K562 (cell line): ENCODE measurements around the gene SIDT2. TPM values are rescaled to one million over a fixed set of nuclear protein-coding genes. Genes with fewer than 3 reads are reported as not detected.

Experiments
- E2F1 ChIP-seq: sonication (generic); formaldehyde crosslinking; IDR thresholded peaks from 2 replicates; pipeline ENCODE4 v1.8.1; 2023; ENCODE audit warnings: mild to moderate bottlenecking, missing genetic modification reagents, moderate library complexity
- FOS ChIP-seq: IDR thresholded peaks from 3 replicates; pipeline ENCODE4 v1.6.1; 2011; ENCODE audit not compliant: insufficient read length; ENCODE audit errors: extremely low read depth
- FOXM1 ChIP-seq, 2 experiments: fragments of 450-650 bp in 1 of 2; sonication (generic) in 1 of 2; formaldehyde crosslinking in 1 of 2; IDR thresholded peaks; 2 replicates each; pipeline versions ENCODE4 v1.6.1 to v1.9.0; 2017 to 2022; ENCODE audit warnings: low read depth in 2 of 2, mild to moderate bottlenecking in 2 of 2, missing genetic modification reagents in 1 of 2, moderate library complexity in 1 of 2
- GATAD2A ChIP-seq: fragments of 450-650 bp; IDR thresholded peaks from 2 replicates; pipeline ENCODE4 v1.6.1; 2017
- KLF13 ChIP-seq: fragments of 450-650 bp; IDR thresholded peaks from 2 replicates; pipeline ENCODE4 v1.6.1; 2016; ENCODE audit warnings: missing genetic modification characterization, low read depth, mild to moderate bottlenecking, missing compliant biosample characterization, moderate library complexity, borderline replicate concordance
- PHF21A ChIP-seq: fragments of 450-650 bp; IDR thresholded peaks from 2 replicates; pipeline ENCODE4 v1.6.1; 2017; ENCODE audit warnings: low read depth, borderline replicate concordance
- POLR2H ChIP-seq: IDR thresholded peaks from 2 replicates; pipeline ENCODE4 v1.6.1; 2016; ENCODE audit warnings: missing genetic modification characterization, low read depth, mild to moderate bottlenecking, control low read depth, missing compliant biosample characterization, moderate library complexity
- SMAD3 ChIP-seq: fragments of 450-650 bp; formaldehyde crosslinking; conservative IDR thresholded peaks from 2 replicates; pipeline ENCODE4 v1.4.0; 2020; ENCODE audit warnings: mild to moderate bottlenecking
- VEZF1 ChIP-seq: fragments of 200-800 bp; sonication (Bioruptor generic); IDR thresholded peaks from 2 replicates; pipeline ENCODE4 v1.6.1; 2017; ENCODE audit warnings: missing genetic modification characterization, missing compliant biosample characterization
- XRCC3 ChIP-seq: fragments of 450-650 bp; IDR thresholded peaks from 2 replicates; pipeline ENCODE4 v1.6.1; 2017; ENCODE audit warnings: mild to moderate bottlenecking, moderate library complexity
- ZBTB1 ChIP-seq: sonication (generic); formaldehyde crosslinking; IDR thresholded peaks from 2 replicates; pipeline ENCODE4 v1.8.1; 2023; ENCODE audit warnings: missing genetic modification reagents, low read depth, mild to moderate bottlenecking, borderline replicate concordance
- ZBTB5 ChIP-seq: fragments of 450-650 bp; IDR thresholded peaks from 2 replicates; pipeline ENCODE4 v1.6.1; 2017; ENCODE audit warnings: antibody characterized with exemption
- ZSCAN29 ChIP-seq: fragments of 450-650 bp; IDR thresholded peaks from 2 replicates; pipeline ENCODE4 v1.6.1; 2017
- polyA plus RNA-seq, 8 experiments: library from polyadenylated mRNA; depleted of rRNA in 4 of 8; stranded (reverse) in 5 of 8; unstranded in 3 of 8; fragments of >200 nt; fragmentation: Nextera tagmentation in 2 of 8; fragmentation: Illumina TruSeq in 1 of 8; extraction: Ambion mirVana in 2 of 8; extraction: Trizol in 1 of 8; gene quantifications; 2 replicates each; pipeline versions ENCODE4 v1.2.1 to v1.2.3, GENCODE V29; 2011 to 2014; ENCODE audit warnings: inconsistent platforms in 1 of 8, missing spikeins in 1 of 8
- total RNA-seq, 7 experiments: library from RNA; depleted of rRNA in 6 of 7; stranded (reverse); fragments of >200 nt in 6 of 7; fragmentation: Illumina TruSeq in 2 of 7; extraction: Trizol in 2 of 7; gene quantifications; 2 replicates each; pipeline versions ENCODE4 v1.2.1 to v1.2.3, GENCODE V29; 2011 to 2021; ENCODE audit warnings: low replicate concordance in 1 of 7
- TF ChIP-seq, protein P1 (sequence below): fragments of 150-350 bp; IDR thresholded peaks from 2 replicates; pipeline ENCODE4 v1.6.1; 2014; ENCODE audit warnings: low read depth, mild to moderate bottlenecking, low read length, borderline replicate concordance

SIDT2 gene
- total and polyA plus RNA-seq, 9 of the 15 experiments (the other 6 are each of a cell fraction or from before 2014, with no cell fraction given) = 2.4 to 20.2 (median 6.5) TPM

DNA sequence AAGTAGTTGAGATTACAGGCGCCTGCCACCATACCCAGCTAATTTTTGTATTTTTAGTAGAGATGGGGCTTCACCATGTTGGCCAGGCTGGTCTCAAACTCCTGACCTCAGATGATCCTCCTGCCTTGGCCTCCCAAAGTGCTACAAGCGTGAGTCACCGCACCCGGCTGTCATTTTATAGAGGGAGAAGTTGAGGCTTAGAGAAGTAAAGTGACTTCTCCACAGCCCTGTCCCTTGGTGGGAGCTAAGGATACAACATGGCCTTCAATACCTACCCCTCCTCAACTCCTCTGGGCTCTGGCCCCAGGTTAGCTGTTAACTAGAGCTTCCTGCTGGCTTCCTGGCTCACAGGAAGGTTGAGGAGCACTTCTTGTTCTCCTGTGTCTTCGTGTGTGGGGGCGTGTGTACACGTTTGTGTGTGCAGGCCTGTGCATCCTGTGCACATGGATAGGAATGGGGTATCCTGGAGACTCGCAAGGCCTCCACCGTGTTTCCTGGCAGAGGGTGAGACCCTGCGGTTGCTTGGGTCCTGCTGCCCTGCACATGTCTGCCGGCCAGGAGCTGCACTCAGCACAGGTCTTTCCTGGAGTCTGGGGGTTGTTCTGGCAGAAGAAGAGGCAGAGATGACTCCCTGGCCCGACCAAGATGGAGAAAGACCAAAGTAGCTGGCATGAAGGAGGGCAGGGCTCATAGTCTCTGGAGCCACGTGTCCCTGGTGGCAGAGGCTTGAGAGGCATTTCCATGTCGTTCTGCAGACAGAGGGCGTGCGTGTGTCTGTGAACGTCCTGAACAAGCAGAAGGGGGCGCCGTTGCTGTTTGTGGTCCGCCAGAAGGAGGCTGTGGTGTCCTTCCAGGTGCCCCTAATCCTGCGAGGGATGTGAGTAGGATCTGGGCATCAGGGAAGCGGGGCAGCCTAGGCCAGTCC lies 2.4 kb downstream of the SIDT2 start (continued):
- no peak for TF ChIP-seq E2F1 (CRISPR knock-in tag)
- TF ChIP-seq ZBTB5 = no peak
- no peak for TF ChIP-seq POLR2H (tag)
- no peak for TF ChIP-seq VEZF1
- no peak for TF ChIP-seq FOS
- TF ChIP-seq KLF13 (tag) = no peak
- 0 out of 2 replicates have a peak, but pooled peaks have one; percentile 71 for TF ChIP-seq GATAD2A
- TF ChIP-seq FOXM1 (IDR thresholded peaks at IDR 0.05; ENCODE audit: low read depth) = no peak
- no peak for TF ChIP-seq FOXM1 (CRISPR knock-in tag; IDR thresholded peaks at IDR 0.05; ENCODE audit: low read depth)
- TF ChIP-seq, protein P1, sequence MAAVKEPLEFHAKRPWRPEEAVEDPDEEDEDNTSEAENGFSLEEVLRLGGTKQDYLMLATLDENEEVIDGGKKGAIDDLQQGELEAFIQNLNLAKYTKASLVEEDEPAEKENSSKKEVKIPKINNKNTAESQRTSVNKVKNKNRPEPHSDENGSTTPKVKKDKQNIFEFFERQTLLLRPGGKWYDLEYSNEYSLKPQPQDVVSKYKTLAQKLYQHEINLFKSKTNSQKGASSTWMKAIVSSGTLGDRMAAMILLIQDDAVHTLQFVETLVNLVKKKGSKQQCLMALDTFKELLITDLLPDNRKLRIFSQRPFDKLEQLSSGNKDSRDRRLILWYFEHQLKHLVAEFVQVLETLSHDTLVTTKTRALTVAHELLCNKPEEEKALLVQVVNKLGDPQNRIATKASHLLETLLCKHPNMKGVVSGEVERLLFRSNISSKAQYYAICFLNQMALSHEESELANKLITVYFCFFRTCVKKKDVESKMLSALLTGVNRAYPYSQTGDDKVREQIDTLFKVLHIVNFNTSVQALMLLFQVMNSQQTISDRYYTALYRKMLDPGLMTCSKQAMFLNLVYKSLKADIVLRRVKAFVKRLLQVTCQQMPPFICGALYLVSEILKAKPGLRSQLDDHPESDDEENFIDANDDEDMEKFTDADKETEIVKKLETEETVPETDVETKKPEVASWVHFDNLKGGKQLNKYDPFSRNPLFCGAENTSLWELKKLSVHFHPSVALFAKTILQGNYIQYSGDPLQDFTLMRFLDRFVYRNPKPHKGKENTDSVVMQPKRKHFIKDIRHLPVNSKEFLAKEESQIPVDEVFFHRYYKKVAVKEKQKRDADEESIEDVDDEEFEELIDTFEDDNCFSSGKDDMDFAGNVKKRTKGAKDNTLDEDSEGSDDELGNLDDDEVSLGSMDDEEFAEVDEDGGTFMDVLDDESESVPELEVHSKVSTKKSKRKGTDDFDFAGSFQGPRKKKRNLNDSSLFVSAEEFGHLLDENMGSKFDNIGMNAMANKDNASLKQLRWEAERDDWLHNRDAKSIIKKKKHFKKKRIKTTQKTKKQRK = no peak
- TF ChIP-seq PHF21A = 0 out of 2 replicates have a peak, but pooled peaks have one; percentile 52
- TF ChIP-seq ZSCAN29 = no peak
- TF ChIP-seq XRCC3 = no peak
- TF ChIP-seq ZBTB1 (CRISPR knock-in tag) = no peak
- TF ChIP-seq SMAD3 = no peak
